Gastroesophageal sphincter (tissue), 3 donors: Measurements from ENCODE around the gene LIPC.

ENCODE experiments used
- EP300 ChIP-seq: sonication (generic); formaldehyde crosslinking; IDR thresholded peaks from one replicate; pipeline ENCODE4 v1.6.1; 2017; ENCODE audit warnings: antibody characterized with exemption, mild to moderate bottlenecking
- POLR2A ChIP-seq, 2 donors: fragments of 450-650 bp; IDR thresholded peaks; one replicate each; pipeline ENCODE4 v1.6.1; 2017; ENCODE audit warnings: antibody characterized with exemption in 2 of 2, mild to moderate bottlenecking in 2 of 2, moderate library complexity in 1 of 2
- POLR2AphosphoS5 ChIP-seq: sonication (generic); formaldehyde crosslinking; IDR thresholded peaks from one replicate; pipeline ENCODE4 v1.6.1; 2017; ENCODE audit warnings: antibody characterized with exemption
- TF ChIP-seq, protein P1 (sequence below), 4 experiments: fragments of 200-600 bp in 2 of 4; fragments of 450-650 bp in 2 of 4; sonication (generic) in 1 of 4; IDR thresholded peaks; one replicate each; pipeline ENCODE4 v1.5.1; 2017 to 2019; ENCODE audit warnings: antibody characterized with exemption in 4 of 4, mild to moderate bottlenecking in 2 of 4, moderate library complexity in 2 of 4

DNA sequence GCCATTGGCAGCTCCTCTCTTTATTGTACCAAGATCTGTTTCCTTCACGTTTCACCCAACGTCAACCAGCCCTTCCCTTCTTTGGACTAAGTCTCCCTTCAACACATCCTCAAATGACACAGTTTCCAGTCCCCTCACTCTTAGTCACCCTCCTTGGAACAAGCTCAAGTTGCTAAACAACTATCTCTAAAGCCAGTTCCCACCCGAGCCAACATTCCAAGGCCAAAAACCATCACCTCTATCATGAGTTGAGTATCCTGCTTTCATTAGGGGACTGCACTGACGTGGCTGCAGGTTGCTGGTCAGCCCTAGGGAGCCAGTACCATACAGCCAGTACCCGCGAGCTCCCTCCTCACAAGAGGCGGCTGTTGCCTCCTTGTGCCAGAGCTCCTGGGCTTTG is 73.8 kb downstream of the LIPC start:
- TF ChIP-seq, protein P1, sequence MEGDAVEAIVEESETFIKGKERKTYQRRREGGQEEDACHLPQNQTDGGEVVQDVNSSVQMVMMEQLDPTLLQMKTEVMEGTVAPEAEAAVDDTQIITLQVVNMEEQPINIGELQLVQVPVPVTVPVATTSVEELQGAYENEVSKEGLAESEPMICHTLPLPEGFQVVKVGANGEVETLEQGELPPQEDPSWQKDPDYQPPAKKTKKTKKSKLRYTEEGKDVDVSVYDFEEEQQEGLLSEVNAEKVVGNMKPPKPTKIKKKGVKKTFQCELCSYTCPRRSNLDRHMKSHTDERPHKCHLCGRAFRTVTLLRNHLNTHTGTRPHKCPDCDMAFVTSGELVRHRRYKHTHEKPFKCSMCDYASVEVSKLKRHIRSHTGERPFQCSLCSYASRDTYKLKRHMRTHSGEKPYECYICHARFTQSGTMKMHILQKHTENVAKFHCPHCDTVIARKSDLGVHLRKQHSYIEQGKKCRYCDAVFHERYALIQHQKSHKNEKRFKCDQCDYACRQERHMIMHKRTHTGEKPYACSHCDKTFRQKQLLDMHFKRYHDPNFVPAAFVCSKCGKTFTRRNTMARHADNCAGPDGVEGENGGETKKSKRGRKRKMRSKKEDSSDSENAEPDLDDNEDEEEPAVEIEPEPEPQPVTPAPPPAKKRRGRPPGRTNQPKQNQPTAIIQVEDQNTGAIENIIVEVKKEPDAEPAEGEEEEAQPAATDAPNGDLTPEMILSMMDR (IDR thresholded peaks at IDR 0.05): no peak
- TF ChIP-seq POLR2A (IDR thresholded peaks at IDR 0.05): no peak
- no peak for TF ChIP-seq EP300
- TF ChIP-seq POLR2AphosphoS5: no peak
